Body of pancreas (tissue), 4 donors: Measurements from ENCODE around the gene LARP4B.

Experiments
- CTCF ChIP-seq, 7 experiments: fragments of 450-650 bp in 4 of 7; fragments of 200-600 bp in 3 of 7; sonication (generic) in 3 of 7; IDR thresholded peaks; one replicate each; pipeline ENCODE4 v1.5.1; 2016 to 2019; ENCODE audit warnings: antibody characterized with exemption in 7 of 7
- POLR2A ChIP-seq, 3 donors: fragments of 450-650 bp; IDR thresholded peaks; one replicate each; pipeline ENCODE4 v1.6.1; 2016; ENCODE audit warnings: antibody characterized with exemption in 3 of 3, mild to moderate bottlenecking in 2 of 3

GRCh38 chr10:974785-975074 lies 43.2 kb upstream of the LARP4B start:
- TF ChIP-seq POLR2A (IDR thresholded peaks at IDR 0.05) (no peak), CTCF (IDR thresholded peaks at IDR 0.05) (no peak)
